CD4-positive, alpha-beta T cell treated with Interleukin-17A for 1 hour (primary cell): ENCODE measurements around the gene XRCC1.
"Not testable (repeated sequence)": the region's sequence is repeated elsewhere in the genome, so short reads cannot be mapped to it uniquely, and the experiment has no call there.

Experiments used
- DNase-seq: peaks from one replicate; pipeline ENCODE4 v3.0.0-alpha.2; 2020

Gene XRCC1

GRCh38 chr19:43575156-43575950 lies at the start of gene XRCC1, which contains the start of gene PINLYP:
Gene XRCC1 (minus strand): TSS chr19:43575527. CDS start chr19:43575458, 69 bp downstream.
Gene PINLYP (plus strand): TSS chr19:43575801. CDS start chr19:43577192, 1,391 bp downstream.
- peak; percentile 99 for DNase-seq

- peak; percentile 88 for DNase-seq
Measured at GRCh38 chr19:43624933-43625332, 49.6 kb upstream of the XRCC1 start.

GRCh38 chr19:43623889-43624670 lies 48.8 kb upstream of the XRCC1 start:
- DNase-seq, result peak; percentile 22

- DNase-seq, result no peak
Measured at GRCh38 chr19:43622956-43623355, 47.6 kb upstream of the XRCC1 start.

- DNase-seq, result no peak
Measured at GRCh38 chr19:43622070-43622469, 46.7 kb upstream of the XRCC1 start.

GRCh38 chr19:43620061-43621001 lies 45.0 kb upstream of the XRCC1 start:
- peak; percentile 87 for DNase-seq

GRCh38 chr19:43619262-43620060 lies 44.1 kb upstream of the XRCC1 start, which contains the start of gene ZNF428:
Gene ZNF428 (minus strand): TSS chr19:43619629. CDS start chr19:43614304, 5,325 bp downstream.
- peak; percentile 91 for DNase-seq

GRCh38 chr19:43618921-43619261 lies 43.6 kb upstream of the XRCC1 start:
- DNase-seq, result peak; percentile 48

- DNase-seq, result no peak
Measured at GRCh38 chr19:43616954-43617353, 41.6 kb upstream of the XRCC1 start.

- DNase-seq, result no peak
Measured at GRCh38 chr19:43616306-43616705, 41.0 kb upstream of the XRCC1 start.

- no peak for DNase-seq
Measured at GRCh38 chr19:43612374-43612773, 37.0 kb upstream of the XRCC1 start.

GRCh38 chr19:43611788-43612187 lies 36.5 kb upstream of the XRCC1 start, which contains the start of gene SRRM5:
Gene SRRM5 (plus strand): TSS chr19:43612088. CDS start chr19:43612122, 34 bp downstream.
- no peak for DNase-seq

- no peak for DNase-seq
Measured at GRCh38 chr19:43610493-43610892, 35.2 kb upstream of the XRCC1 start.

- DNase-seq, result no peak
Measured at GRCh38 chr19:43609872-43610271, 34.5 kb upstream of the XRCC1 start.

- no peak for DNase-seq
Measured at GRCh38 chr19:43607238-43608205, 32.2 kb upstream of the XRCC1 start.

- no peak for DNase-seq
Measured at GRCh38 chr19:43606569-43607229, 31.4 kb upstream of the XRCC1 start.

GRCh38 chr19:43605875-43606568 lies 30.7 kb upstream of the XRCC1 start:
- no peak for DNase-seq

- not testable (repeated sequence) for DNase-seq
Measured at GRCh38 chr19:43600326-43600725, 25.0 kb upstream of the XRCC1 start.

GRCh38 chr19:43599635-43600295 lies 24.4 kb upstream of the XRCC1 start:
- DNase-seq, result no peak
